ENCODE data around the gene DVL1. TPM values are rescaled to one million over a fixed set of nuclear protein-coding genes. Genes with fewer than 3 reads are reported as not detected.

DVL1 gene
- total RNA-seq, 3 donors from 2014 or later (not counting 1 experiment from before 2014, with no cell fraction given), result 33.8 to 41.9 (median 35.6) TPM

GRCh38 chr1:1322418-1322817 lies 26.8 kb downstream of the DVL1 start:
- peaks cover 37% of the 10 kb centered on the region for H3K4me1 ChIP-seq (ENCODE audit: control insufficient read depth, insufficient read depth, low read length)
- peak overlapping the region; percentile 28 for H3K4me3 Mint-ChIP-seq
- ATAC-seq (no peak), DNase-seq (no peak)
- H3K27ac ChIP-seq (ENCODE audit: low read length), result no peak overlapping the region
- H3K9me3 ChIP-seq (ENCODE audit: control insufficient read depth, insufficient read depth, low read length), result no peaks in the 10 kb centered on the region
- H3K36me3 ChIP-seq (ENCODE audit: control insufficient read depth, insufficient read depth, low read length), result peaks cover 16% of the 10 kb centered on the region
- H3K4me3 ChIP-seq (ENCODE audit: low read length), result no peak overlapping the region
- H3K36me3 Mint-ChIP-seq, result no peaks in the 10 kb centered on the region
- H3K27ac Mint-ChIP-seq, result peak overlapping the region in 1 of 2 donors; percentile 74
- H3K27me3 Mint-ChIP-seq (ENCODE audit: low read depth in 2 of 2), result no peaks in the 10 kb centered on the region
- intact Hi-C loops (cut with micrococcal nuclease), result no loop called here
- TF ChIP-seq CTCF (IDR thresholded peaks at IDR 0.05), result no peak
- whole genome bisulfite sequencing (ENCODE audit: insufficient coverage), result 90% methylated on average over 6 of the region's 14 CpGs
- H3K27me3 ChIP-seq (ENCODE audit: control insufficient read depth, insufficient read depth, low read length), result no peaks in the 10 kb centered on the region
- no peaks in the 10 kb centered on the region for H3K9me3 Mint-ChIP-seq
- H3K4me1 Mint-ChIP-seq, result peaks cover 20 to 48% of the 10 kb centered on the region in 2 donors

- Histone ChIP-seq H3K36me3 (ENCODE audit: control insufficient read depth, insufficient read depth, low read length) (peaks cover 16% of the 10 kb centered on the region), H3K27ac (ENCODE audit: low read length) (no peak overlapping the region), H3K27me3 (ENCODE audit: control insufficient read depth, insufficient read depth, low read length) (no peaks in the 10 kb centered on the region), H3K9me3 (ENCODE audit: control insufficient read depth, insufficient read depth, low read length) (no peaks in the 10 kb centered on the region), H3K4me1 (ENCODE audit: control insufficient read depth, insufficient read depth, low read length) (peaks cover 36% of the 10 kb centered on the region), H3K4me3 (ENCODE audit: low read length) (no peak overlapping the region)
- no peak for TF ChIP-seq CTCF (IDR thresholded peaks at IDR 0.05)
- DNase-seq (no peak), ATAC-seq (no peak)
- WGBS (ENCODE audit: insufficient coverage), result 93% methylated on average over 8 of the region's 8 CpGs
- H3K27ac Mint-ChIP-seq, result no peak overlapping the region
- no peaks in the 10 kb centered on the region for H3K36me3 Mint-ChIP-seq
- intact Hi-C loops (cut with micrococcal nuclease), result no loop called here
- H3K9me3 Mint-ChIP-seq, result no peaks in the 10 kb centered on the region
- H3K4me3 Mint-ChIP-seq, result no peak overlapping the region
- H3K4me1 Mint-ChIP-seq, result peaks cover 20 to 48% of the 10 kb centered on the region in 2 donors
- H3K27me3 Mint-ChIP-seq (ENCODE audit: low read depth in 2 of 2), result no peaks in the 10 kb centered on the region
These were observed 27.7 kb downstream of the DVL1 start for GRCh38 chr1:1321477-1321876.

- Mint-ChIP-seq H3K4me1 (peaks cover 20 to 44% of the 10 kb centered on the region in 2 donors), H3K27me3 (ENCODE audit: low read depth in 2 of 2) (no peaks in the 10 kb centered on the region), H3K27ac (no peak overlapping the region), H3K36me3 (no peaks in the 10 kb centered on the region), H3K4me3 (no peak overlapping the region), H3K9me3 (no peaks in the 10 kb centered on the region)
- no peak overlapping the region for H3K4me3 ChIP-seq (ENCODE audit: low read length)
- no peaks in the 10 kb centered on the region for H3K27me3 ChIP-seq (ENCODE audit: control insufficient read depth, insufficient read depth, low read length)
- TF ChIP-seq CTCF (IDR thresholded peaks at IDR 0.05), result no peak
- no peaks in the 10 kb centered on the region for H3K9me3 ChIP-seq (ENCODE audit: control insufficient read depth, insufficient read depth, low read length)
- H3K36me3 ChIP-seq (ENCODE audit: control insufficient read depth, insufficient read depth, low read length), result peaks cover 16% of the 10 kb centered on the region
- WGBS (ENCODE audit: insufficient coverage), result 95% methylated on average over 23 of the region's 23 CpGs
- peaks cover 30% of the 10 kb centered on the region for H3K4me1 ChIP-seq (ENCODE audit: control insufficient read depth, insufficient read depth, low read length)
- intact Hi-C loops (cut with micrococcal nuclease), result no loop called here
- no peak overlapping the region for H3K27ac ChIP-seq (ENCODE audit: low read length)
- ATAC-seq (no peak), DNase-seq (no peak)
These were observed 28.4 kb downstream of the DVL1 start for GRCh38 chr1:1320666-1321448.

GRCh38 chr1:1319646-1319941 lies 29.6 kb downstream of the DVL1 start:
- no peak overlapping the region for H3K4me3 ChIP-seq (ENCODE audit: low read length)
- Mint-ChIP-seq H3K9me3 (no peaks in the 10 kb centered on the region), H3K36me3 (no peaks in the 10 kb centered on the region), H3K4me1 (peaks cover 20 to 54% of the 10 kb centered on the region in 2 donors), H3K4me3 (no peak overlapping the region), H3K27me3 (ENCODE audit: low read depth in 2 of 2) (no peaks in the 10 kb centered on the region), H3K27ac (peak overlapping the region in 1 of 2 donors; percentile 51)
- DNase-seq (no peak), ATAC-seq (no peak)
- WGBS (ENCODE audit: insufficient coverage), result 90% methylated on average over 13 of the region's 13 CpGs
- H3K27me3 ChIP-seq (ENCODE audit: control insufficient read depth, insufficient read depth, low read length), result no peaks in the 10 kb centered on the region
- no peaks in the 10 kb centered on the region for H3K9me3 ChIP-seq (ENCODE audit: control insufficient read depth, insufficient read depth, low read length)
- no peak overlapping the region for H3K27ac ChIP-seq (ENCODE audit: low read length)
- peaks cover 20% of the 10 kb centered on the region for H3K4me1 ChIP-seq (ENCODE audit: control insufficient read depth, insufficient read depth, low read length)
- TF ChIP-seq CTCF (IDR thresholded peaks at IDR 0.05), result no peak
- peaks cover 19% of the 10 kb centered on the region for H3K36me3 ChIP-seq (ENCODE audit: control insufficient read depth, insufficient read depth, low read length)
- intact Hi-C loops (cut with micrococcal nuclease), result no loop called here

Data from natural killer cell (primary cell).